Activated CD8-positive, alpha-beta memory T cell treated with anti-CD3 and anti-CD28 coated beads for 36 hours (primary cell): Measurements from ENCODE around the gene HSFX3. TPM values are rescaled to one million over a fixed set of nuclear protein-coding genes. Genes with fewer than 3 reads are reported as not detected.
"Not testable (repeated sequence)": the region's sequence is repeated elsewhere in the genome, so short reads cannot be mapped to it uniquely, and the experiment has no call there.

Source experiments
- CTCF ChIA-PET: fragments of 350-600 bp; sonication (Branson Sonifier 250); formaldehyde crosslinking; loops from one replicate; lab custom pipeline; 2021; ENCODE audit warnings: antibody characterized with exemption; lab: Charles Lee
- POLR2A ChIA-PET: fragments of 350-600 bp; sonication (Branson Sonifier 250); formaldehyde crosslinking; loops from one replicate; lab custom pipeline; 2021; ENCODE audit warnings: antibody characterized with exemption; lab: Charles Lee
- total RNA-seq, 2 experiments: library from RNA; stranded (reverse); gene quantifications; one replicate each; pipeline ENCODE4 v1.2.3, GENCODE V29; 2021

HSFX3 gene
- total RNA-seq, 2 experiments from 2014 or later: not detected

GRCh38 chrX:149546962-149547361, 2.8 kb downstream of the HSFX3 start:
- CTCF ChIA-PET, POLR2A ChIA-PET: not testable (repeated sequence)

DNA sequence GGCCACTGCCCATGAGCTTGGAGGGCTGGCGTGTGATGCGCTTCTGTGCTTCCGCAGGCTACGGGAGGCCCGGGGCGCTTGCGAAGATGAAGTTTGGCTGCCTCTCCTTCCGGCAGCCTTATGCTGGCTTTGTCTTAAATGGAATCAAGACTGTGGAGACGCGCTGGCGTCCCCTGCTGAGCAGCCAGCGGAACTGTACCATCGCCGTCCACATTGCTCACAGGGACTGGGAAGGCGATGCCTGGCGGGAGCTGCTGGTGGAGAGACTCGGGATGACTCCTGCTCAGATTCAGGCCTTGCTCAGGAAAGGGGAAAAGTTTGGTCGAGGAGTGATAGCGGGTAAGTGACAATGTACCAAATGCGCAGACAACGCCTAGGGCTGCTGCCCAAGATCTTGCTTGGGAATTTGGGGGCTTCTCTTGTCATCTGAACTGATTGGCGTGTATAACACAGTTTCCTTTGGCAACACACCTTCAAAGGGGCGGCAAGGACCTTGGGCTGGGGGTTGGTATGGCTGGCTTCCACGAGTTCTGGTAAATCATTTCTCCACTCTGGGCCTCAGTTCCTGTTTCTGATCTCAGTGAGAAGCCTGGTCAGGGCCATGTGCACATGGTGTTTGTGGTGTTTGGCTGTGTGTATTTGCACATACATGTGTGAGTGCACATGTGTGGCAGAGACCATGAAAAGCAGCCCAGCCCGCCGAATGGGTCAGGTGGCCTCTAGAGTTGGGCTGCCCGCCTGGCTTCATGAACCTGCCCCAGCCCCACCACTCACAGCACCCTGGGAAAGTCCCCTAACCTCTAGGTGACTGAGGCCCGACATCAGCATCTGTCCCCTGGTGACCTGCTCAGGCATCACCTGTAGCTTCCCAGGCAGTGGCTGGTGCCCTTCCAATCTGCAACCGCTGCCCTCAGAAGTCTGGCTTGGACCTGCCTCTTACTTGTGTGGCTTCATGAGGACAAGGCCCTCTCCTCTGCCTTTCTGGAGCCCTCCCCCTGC, 3.9 kb downstream of the HSFX3 start:
- POLR2A ChIA-PET, CTCF ChIA-PET: not testable (repeated sequence)

- CTCF ChIA-PET: interaction anchor here (0.9 kb wide), 1 partner anchor 37 kb away, joined by 3 read pairs; the partner anchor contains the start of gene IDS
- POLR2A ChIA-PET: interaction anchor here (2.5 kb wide), 1 partner anchor 29 kb away, joined by 8 read pairs; no protein-coding TSS in a partner anchor
These were observed 8.1 kb downstream of the HSFX3 start for GRCh38 chrX:149541521-149542047.

DNA sequence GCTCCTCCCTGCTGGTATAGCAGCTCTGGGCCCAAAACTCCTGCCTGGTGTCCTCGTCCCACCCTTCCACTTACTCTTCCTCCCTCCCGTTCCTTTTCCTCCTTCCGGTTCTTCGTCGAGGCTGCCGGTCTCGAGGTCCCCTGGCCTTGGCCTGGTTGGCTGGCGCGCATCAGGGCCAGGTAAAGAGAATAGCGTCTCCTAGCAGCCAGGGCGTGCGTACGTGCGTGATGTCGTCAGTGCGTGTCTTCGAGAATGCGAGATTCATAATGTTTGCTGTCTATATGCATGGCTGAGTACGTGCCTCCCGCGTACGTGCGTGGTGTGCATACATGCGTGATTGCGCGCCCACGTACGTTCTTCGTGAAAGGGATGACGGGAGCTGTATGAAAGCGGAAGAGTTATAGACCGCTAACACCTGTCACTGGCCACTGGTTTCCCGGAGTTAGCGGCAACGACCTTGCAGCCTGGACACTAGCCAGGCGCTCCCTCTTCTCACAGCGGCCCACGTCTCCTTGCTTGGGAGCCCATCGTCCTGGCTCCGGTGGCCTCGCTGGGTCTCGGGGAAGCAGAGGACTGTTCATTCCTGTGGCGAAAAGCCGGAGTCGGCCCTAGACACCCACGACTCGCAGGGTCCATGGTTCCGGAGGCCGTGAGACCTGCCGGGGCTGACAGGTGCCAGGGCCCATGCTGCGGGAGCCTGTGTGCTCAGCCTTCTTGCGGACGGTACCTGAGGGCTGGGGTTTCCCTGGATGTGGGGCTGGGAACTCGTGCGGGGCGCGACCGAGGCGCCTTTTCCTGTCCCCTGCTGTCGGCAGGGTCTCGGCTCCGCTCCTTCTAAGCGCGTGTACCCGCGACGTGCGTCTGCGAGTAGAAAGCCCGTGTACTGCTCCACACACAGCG, 8.9 kb downstream of the HSFX3 start, which contains the start of gene EOLA1:
Gene EOLA1 (plus strand): TSS at position 392 of the 900 bp plus-strand sequence. CDS start 4,619 bp downstream, outside the sequence.
- CTCF ChIA-PET: interaction anchor here (0.6 to 1.0 kb wide), 2 partner anchors 36 to 1177 kb away, joined by 5 to 6 read pairs; partner anchors contain the start of gene IDS
- POLR2A ChIA-PET: interaction anchor here (0.6 to 2.5 kb wide), 5 partner anchors 10 to 1641 kb away, joined by 3 to 10 read pairs (median 5); partner anchors contain the start of gene IDS

GRCh38 chrX:149540131-149540620, 9.5 kb downstream of the HSFX3 start:
- CTCF ChIA-PET: interaction anchor here (0.6 to 1.3 kb wide), 3 partner anchors 28 to 1178 kb away, joined by 5 to 7 read pairs (median 6); partner anchors contain the start of gene IDS
- POLR2A ChIA-PET: interaction anchor here (0.6 to 2.5 kb wide), 5 partner anchors 9 to 1640 kb away, joined by 3 to 10 read pairs (median 5); partner anchors contain the start of gene IDS

GRCh38 chrX:149539283-149540130, 10.2 kb downstream of the HSFX3 start:
- ChIA-PET CTCF (interaction anchor here (1.3 kb wide), 1 partner anchor 27 kb away, joined by 7 read pairs; no protein-coding TSS in a partner anchor), POLR2A (interaction anchor here (1.0 to 2.5 kb wide), 3 partner anchors 8 to 35 kb away, joined by 3 to 10 read pairs (median 8); partner anchors contain the start of gene IDS)

DNA sequence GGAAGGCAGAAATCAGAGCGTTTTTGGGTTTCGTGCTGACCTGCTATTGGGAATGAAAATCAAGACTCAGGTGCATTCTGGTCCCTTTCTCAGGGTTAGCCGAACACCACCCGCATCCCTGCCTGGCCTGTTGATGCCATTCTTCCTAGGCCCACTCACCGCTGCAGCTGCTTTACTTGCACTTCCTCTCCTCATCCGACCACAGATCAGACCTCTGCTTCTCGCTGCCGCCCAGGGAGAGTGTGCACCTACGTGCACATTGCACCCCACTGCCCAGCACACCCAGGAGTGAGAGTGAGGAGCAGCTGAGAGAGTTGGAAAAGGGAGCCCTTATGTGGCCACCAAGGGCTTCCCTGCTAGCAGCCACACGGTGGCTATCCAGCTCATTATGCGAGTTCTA, 12.2 kb downstream of the HSFX3 start:
- POLR2A ChIA-PET, CTCF ChIA-PET: not testable (repeated sequence)

GRCh38 chrX:149534926-149535602, 14.7 kb downstream of the HSFX3 start:
- POLR2A ChIA-PET, CTCF ChIA-PET: not testable (repeated sequence)

GRCh38 chrX:149533999-149534398, 15.7 kb downstream of the HSFX3 start:
- CTCF ChIA-PET: not testable (repeated sequence)

DNA sequence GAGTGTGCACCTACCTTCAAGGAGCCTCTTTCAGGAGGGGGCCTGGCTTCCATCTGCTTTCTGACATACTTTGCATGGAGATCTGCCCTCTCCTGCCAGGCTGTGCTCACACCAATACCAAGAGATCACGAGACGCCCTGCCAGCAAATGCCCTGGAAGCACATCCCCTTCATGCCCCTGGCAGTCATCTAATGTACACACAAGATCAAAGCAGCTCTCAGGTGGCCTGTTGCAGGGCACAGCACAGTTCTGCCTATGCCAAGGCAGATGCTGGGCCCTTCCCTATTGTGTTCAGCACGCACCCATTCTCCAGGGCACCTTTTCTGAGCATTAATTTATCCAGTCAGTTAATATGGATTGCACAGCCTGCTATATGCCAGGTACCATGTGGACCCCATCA, 16.9 kb downstream of the HSFX3 start:
- POLR2A ChIA-PET, CTCF ChIA-PET: not testable (repeated sequence)

More at GRCh38 chrX:149533999-149534398, 15.7 kb downstream of the HSFX3 start:
- POLR2A ChIA-PET: not testable (repeated sequence)

GRCh38 chrX:149531599-149531998, 18.1 kb downstream of the HSFX3 start:
- POLR2A ChIA-PET: interaction anchor here (1.2 kb wide), 1 partner anchor 9 kb away, joined by 3 read pairs; the partner anchor contains the start of gene EOLA1
- CTCF ChIA-PET: interaction anchor here (1.5 kb wide), 2 partner anchors 9 to 19 kb away, joined by 3 to 5 read pairs; no protein-coding TSS in a partner anchor

DNA sequence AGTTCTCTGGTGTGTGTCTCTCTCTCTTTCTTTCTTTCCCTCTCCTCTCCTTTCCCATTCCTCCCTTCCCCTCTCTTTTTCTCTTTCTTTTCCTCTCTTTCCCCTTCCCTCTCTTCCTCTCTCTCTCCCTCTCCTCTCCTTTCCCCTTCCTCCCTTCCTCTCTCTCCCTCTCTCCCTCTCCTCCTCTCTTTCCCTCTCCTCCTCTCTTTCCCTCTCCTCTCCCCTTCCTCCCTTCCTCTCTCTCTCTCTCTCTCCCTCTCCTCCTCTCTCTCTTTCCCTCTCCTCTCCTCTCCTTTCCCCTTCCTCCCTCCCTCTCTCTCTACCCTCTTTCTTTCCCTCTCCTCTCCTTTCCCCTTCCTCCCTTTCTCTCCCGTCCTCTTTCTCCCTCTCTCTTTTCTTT, 21.3 kb downstream of the HSFX3 start:
- CTCF ChIA-PET: no interaction called here
- POLR2A ChIA-PET: no interaction called here

DNA sequence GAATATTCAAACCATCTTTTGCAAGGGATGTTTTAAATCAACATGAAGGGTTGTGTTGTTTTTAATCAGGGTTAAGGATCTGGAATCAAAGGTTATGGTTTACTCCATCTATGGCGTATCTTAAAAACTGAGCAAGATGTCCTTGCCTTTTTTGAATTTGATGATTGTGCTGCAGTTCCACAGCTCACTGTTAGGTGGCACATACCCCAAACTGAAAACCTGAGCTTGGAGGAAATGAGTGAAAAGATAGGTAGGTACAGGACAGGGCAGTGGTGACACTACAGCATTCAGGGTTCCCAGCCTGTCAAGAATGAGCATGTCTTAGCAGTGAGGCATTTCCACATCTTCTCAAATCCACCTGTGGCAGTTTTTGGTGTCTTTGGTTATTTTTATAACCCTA, 22.0 kb downstream of the HSFX3 start:
- POLR2A ChIA-PET: no interaction called here
- CTCF ChIA-PET: no interaction called here

- POLR2A ChIA-PET, CTCF ChIA-PET: not testable (repeated sequence)
These were observed 23.2 kb downstream of the HSFX3 start for GRCh38 chrX:149526318-149527033.

GRCh38 chrX:149525903-149526302, 23.8 kb downstream of the HSFX3 start:
- POLR2A ChIA-PET, CTCF ChIA-PET: not testable (repeated sequence)

DNA sequence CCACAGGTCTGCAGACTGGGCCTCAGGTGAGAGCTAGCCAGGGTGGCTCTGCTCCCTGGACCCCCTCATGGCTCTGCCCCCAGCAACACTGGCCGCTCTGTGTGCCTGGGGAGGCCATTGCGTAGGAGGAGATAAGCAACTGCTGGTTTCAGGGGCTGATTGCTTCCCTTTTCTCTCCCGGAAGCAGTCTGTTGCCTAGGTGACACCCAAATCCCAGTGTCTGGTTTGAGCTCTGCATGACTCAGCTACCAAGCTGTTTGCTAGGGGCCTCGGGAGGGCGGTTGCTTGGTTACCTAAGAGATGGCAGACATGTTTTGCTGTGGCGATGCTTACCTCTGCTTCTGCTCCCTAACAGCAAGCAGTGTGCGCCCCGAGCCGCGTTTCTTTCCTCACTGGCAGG, 24.3 kb downstream of the HSFX3 start:
- CTCF ChIA-PET, POLR2A ChIA-PET: not testable (repeated sequence)
